Thoracic aorta (tissue), 2 donors: ENCODE data around the gene TRIM8. TPM values are rescaled to one million over a fixed set of nuclear protein-coding genes. Genes with fewer than 3 reads are reported as not detected.

Experiments
- ATAC-seq: fragments of 150-250 bp; one replicate; pipeline ENCODE4 v1.8.0; 2017; ENCODE audit warnings: low read depth; ENCODE audit not compliant: insufficient number of reproducible peaks, low FRiP score
- DNase-seq: peaks from one replicate; pipeline ENCODE4 v3.0.0-alpha.2; 2020; ENCODE audit warnings: low spot score
- H3K27ac ChIP-seq, 2 donors: fragments of 200-600 bp; sonication (generic); 1 replicate in 1 of 2; 2 replicates in 1 of 2; pipeline ENCODE4 v1.5.1; 2016; ENCODE audit warnings: mild to moderate bottlenecking in 2 of 2, moderate library complexity in 2 of 2
- H3K27me3 ChIP-seq: fragments of 200-600 bp; sonication (generic); replicated peaks from 2 replicates; pipeline ENCODE4 v1.6.0; 2016; ENCODE audit warnings: mild to moderate bottlenecking; ENCODE audit not compliant: insufficient read depth
- H3K36me3 ChIP-seq: fragments of 200-600 bp; sonication (generic); one replicate; pipeline ENCODE4 v1.5.1; 2016
- H3K4me1 ChIP-seq, 2 donors: fragments of 200-600 bp; sonication (generic); 1 replicate in 1 of 2; 2 replicates in 1 of 2; pipeline versions ENCODE4 v1.5.1 to v1.6.0; 2016; ENCODE audit warnings: low read depth in 2 of 2, mild to moderate bottlenecking in 1 of 2; ENCODE audit not compliant: control insufficient read depth in 1 of 2
- H3K4me3 ChIP-seq: fragments of 200-600 bp; sonication (generic); 2 replicates; pipeline ENCODE4 v1.5.1; 2016; ENCODE audit warnings: mild to moderate bottlenecking
- H3K9me3 ChIP-seq: fragments of 200-600 bp; sonication (generic); 2 replicates; pipeline ENCODE4 v1.5.1; 2016
- CTCF ChIP-seq: fragments of 200-600 bp; sonication (generic); IDR thresholded peaks from one replicate; pipeline ENCODE4 v1.5.1; 2019; ENCODE audit warnings: antibody characterized with exemption
- total RNA-seq, 2 donors: library from RNA; depleted of rRNA; stranded (reverse); fragments of >200 nt; gene quantifications; one replicate each; pipeline versions ENCODE4 v1.1.0 to v1.2.3, GENCODE V29; 2016

The TRIM8 gene
- total RNA-seq, 2 donors from 2014 or later = 154 to 192 TPM

DNA sequence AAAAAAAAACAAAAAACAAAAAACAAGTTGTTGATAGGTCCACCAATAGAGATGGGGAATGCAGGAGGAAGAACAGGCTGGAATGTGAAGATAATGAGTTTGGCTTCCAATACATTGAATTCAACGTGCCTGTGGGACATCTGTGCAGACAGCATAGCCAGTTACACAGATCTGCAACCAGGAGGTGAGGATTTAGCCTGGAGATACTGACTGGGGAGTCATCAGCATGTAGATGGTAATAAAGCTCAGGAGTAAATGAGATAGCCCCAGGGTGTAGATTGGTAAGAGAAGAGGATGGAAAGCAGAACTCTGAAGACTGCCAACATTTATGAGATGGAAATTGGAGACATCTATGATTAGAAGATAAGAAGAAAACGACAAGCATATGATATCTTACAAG is 4.7 kb upstream of the TRIM8 start:
- Histone ChIP-seq H3K4me1 (peaks cover 4 to 12% of the 10 kb centered on the region in 2 donors), H3K27ac (no peak overlapping the region), H3K27me3 (no peaks in the 10 kb centered on the region), H3K36me3 (no peaks in the 10 kb centered on the region), H3K9me3 (no peaks in the 10 kb centered on the region), H3K4me3 (no peak overlapping the region)
- ATAC-seq (no peak), DNase-seq (no peak)
- no peak for TF ChIP-seq CTCF

- ATAC-seq = no peak
- TF ChIP-seq CTCF = no peak
- H3K27me3 ChIP-seq = no peaks in the 10 kb centered on the region
Observed at GRCh38 chr10:102641402-102641801, 2.9 kb upstream of the TRIM8 start.

GRCh38 chr10:102641880-102642735 is 2.2 kb upstream of the TRIM8 start:
- TF ChIP-seq CTCF = no peak
- H3K9me3 ChIP-seq = no peaks in the 10 kb centered on the region
- H3K36me3 ChIP-seq = no peaks in the 10 kb centered on the region
- ATAC-seq (peak; percentile 67), DNase-seq (peak; percentile 96)
- H3K27me3 ChIP-seq = no peaks in the 10 kb centered on the region
- H3K27ac ChIP-seq = peak overlapping the region; percentile 99 to 100
- H3K4me3 ChIP-seq = peak overlapping the region; percentile 96
- H3K4me1 ChIP-seq = peaks cover 8 to 9% of the 10 kb centered on the region in 2 donors

More at GRCh38 chr10:102641402-102641801, 2.9 kb upstream of the TRIM8 start:
- no peaks in the 10 kb centered on the region for H3K9me3 ChIP-seq
- H3K4me1 ChIP-seq = peaks cover 2 to 4% of the 10 kb centered on the region in 2 donors
- DNase-seq = no peak
- peak overlapping the region; percentile 96 for H3K4me3 ChIP-seq
- no peaks in the 10 kb centered on the region for H3K36me3 ChIP-seq
- H3K27ac ChIP-seq = peak overlapping the region; percentile 99 to 100

DNA sequence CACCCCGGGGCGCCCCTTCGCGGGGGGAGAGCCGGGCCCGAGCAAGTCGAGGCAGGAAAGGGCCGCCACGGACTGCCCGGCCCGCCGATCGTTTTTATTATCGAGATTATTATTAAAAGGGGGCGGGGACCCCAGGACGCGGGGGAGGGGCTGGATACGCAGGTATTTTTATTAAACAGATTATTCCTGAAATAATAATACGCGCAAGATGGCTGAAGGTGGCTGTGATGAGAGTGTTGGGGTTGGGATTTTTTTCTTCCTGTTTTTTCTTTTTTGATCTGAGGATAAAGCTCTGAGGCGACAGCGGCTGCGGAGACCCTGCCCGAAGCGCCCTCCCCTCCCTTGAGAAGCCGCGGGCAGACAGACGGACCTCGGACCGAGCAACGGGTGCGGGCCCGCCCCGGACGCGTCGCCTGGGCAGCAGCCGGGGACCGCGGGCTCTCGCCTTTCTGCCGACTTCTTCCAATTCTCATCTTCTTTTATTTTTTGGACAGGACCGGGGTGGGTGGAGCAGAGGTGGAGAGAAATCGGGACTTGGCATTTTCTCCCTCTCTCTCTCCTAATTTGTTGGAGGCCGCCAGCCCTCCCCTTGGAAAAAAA is 1.4 kb upstream of the TRIM8 start:
- peaks cover 15 to 16% of the 10 kb centered on the region in 2 donors for H3K4me1 ChIP-seq
- H3K27ac ChIP-seq = peak overlapping the region; percentile 99 to 100
- no peak for TF ChIP-seq CTCF
- H3K4me3 ChIP-seq = peak overlapping the region; percentile 96
- DNase-seq (no peak), ATAC-seq (no peak)
- no peaks in the 10 kb centered on the region for H3K36me3 ChIP-seq
- no peaks in the 10 kb centered on the region for H3K9me3 ChIP-seq
- no peaks in the 10 kb centered on the region for H3K27me3 ChIP-seq

DNA sequence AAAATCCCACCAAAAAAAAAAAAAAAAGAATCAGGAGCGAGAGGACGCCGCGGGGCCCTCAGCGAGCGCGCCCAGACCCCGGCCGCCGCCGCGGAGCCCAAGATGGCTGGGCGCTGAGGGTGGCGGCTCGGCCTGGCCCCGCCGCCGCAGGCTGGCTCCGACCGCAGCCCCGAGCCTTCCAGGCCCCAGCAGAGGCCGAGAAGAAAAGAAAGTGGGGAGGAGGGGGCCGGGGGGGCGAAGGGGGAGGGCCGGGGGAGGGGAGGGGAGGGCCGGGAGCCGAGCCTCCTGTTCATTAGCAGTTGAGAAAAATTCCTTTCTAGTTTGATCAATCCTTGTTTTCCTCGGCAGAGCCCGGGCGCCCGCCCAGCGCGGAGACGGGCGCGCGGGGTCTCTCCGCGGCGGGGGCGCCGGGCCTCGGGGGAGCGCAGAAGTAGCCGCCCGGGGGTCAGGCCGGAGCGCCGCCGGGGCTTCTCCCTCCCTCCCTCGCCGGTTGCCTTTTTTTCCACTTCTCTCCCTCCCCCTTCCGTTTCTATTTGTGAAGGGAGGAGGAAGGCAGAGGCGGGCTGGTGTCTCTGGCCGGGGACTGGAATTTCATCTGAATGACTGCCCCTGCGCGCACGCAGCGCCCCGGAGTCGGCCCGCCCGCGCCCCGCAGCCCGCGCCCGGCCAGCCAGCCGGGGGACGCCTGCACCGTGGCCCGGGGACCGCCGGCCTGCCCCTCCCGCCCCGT is 778 bp upstream of the TRIM8 start:
- TF ChIP-seq CTCF = no peak
- Histone ChIP-seq H3K36me3 (no peaks in the 10 kb centered on the region), H3K9me3 (no peaks in the 10 kb centered on the region), H3K4me3 (peak overlapping the region; percentile 96), H3K27me3 (no peaks in the 10 kb centered on the region), H3K4me1 (peaks cover 22 to 23% of the 10 kb centered on the region in 2 donors), H3K27ac (peak overlapping the region; percentile 99 to 100)
- ATAC-seq = no peak
- no peak for DNase-seq
